ENCODE results near the gene CPNE5.

- TF ChIP-seq EZH2phosphoT487 (IDR thresholded peaks at IDR 0.05; ENCODE audit: borderline replicate concordance, low read length) = no peak
- TF ChIP-seq CTCF (conservative IDR thresholded peaks at IDR 0.05; ENCODE audit: low read depth, low read length) = no peak
Measured at GRCh38 chr6:36867471-36868224, 28.4 kb upstream of the CPNE5 start.
